Measurements from ENCODE around the gene FAS. TPM values are rescaled to one million over a fixed set of nuclear protein-coding genes. Genes with fewer than 3 reads are reported as not detected.

FAS gene
- total RNA-seq = 10 to 100 TPM; 41.1 to 43.1 TPM

GRCh38 chr10:88990384-88991160 is at the start of gene FAS:
FAS (plus strand) TSS chr10:88990798; CDS start chr10:88990877, 79 bp downstream.
- DNase-seq = peak; percentile 86
- Histone ChIP-seq H3K27ac (peak within 1 kb of the TSS; percentile 97), H3K4me3 (peak within 1 kb of the TSS; percentile 72), H3K36me3 (no peaks in the 10 kb centered on the region), H3K27me3 (no peaks in the 10 kb centered on the region), H3K9me3 (no peaks in the 10 kb centered on the region), H3K9ac (ENCODE audit: low read depth in 2 of 2, low read length in 2 of 2) (peak within 1 kb of the TSS; percentile 96), H3K4me1 (peaks cover 17% of the 10 kb centered on the region)
- intact Hi-C loops (cut with DNase I) = no loop called here
- TF ChIP-seq CTCF (IDR thresholded peaks at IDR 0.05) = no peak

DNA sequence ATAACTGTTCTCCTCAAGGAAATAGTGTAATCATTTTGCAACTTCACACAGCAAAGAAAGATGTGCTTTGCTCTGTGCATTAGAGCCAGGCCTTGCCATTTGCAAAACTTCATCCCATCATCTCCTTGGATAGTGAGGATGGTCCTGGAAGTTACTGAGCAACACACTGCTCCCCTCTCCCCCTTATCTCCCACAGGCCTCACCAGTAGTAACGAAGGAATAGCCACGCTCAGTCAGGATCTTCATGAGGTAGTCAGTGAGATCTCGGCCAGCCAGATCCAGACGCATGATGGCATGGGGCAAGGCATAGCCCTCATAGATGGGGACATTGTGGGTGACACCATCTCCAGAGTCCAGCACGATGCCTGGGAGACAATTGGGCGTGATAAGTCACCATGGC is 49.6 kb upstream of the FAS start:
- H3K27me3 ChIP-seq = no peaks in the 10 kb centered on the region
- no peak overlapping the region for H3K4me3 ChIP-seq
- intact Hi-C loops (cut with DNase I) = no loop called here
- no peak for DNase-seq
- no peaks in the 10 kb centered on the region for H3K36me3 ChIP-seq
- no peaks in the 10 kb centered on the region for H3K9me3 ChIP-seq
- TF ChIP-seq CTCF (IDR thresholded peaks at IDR 0.05) = no peak
- H3K27ac ChIP-seq = no peak overlapping the region
- no peak overlapping the region for H3K9ac ChIP-seq (ENCODE audit: low read depth in 2 of 2, low read length in 2 of 2)
- no peaks in the 10 kb centered on the region for H3K4me1 ChIP-seq

DNA sequence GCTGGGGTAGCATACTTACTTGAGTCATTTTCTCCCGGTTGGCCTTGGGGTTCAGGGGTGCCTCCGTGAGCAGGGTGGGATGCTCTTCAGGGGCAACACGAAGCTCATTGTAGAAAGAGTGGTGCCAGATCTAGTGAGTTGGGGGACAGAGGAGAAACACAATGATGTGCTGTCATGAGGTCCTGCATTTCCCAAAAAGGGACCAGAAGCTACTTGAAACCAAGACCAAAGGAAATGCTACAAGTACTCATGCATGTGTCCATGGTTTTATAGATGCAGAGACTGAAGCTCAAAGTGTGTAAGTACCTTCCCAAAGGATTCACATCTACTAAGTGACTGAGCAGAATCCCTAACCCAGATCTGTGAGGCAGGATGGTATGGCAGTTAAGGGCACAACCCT is 46.8 kb upstream of the FAS start:
- intact Hi-C loops (cut with DNase I) = no loop called here
- Histone ChIP-seq H3K4me1 (no peaks in the 10 kb centered on the region), H3K27me3 (no peaks in the 10 kb centered on the region), H3K36me3 (no peaks in the 10 kb centered on the region), H3K27ac (no peak overlapping the region), H3K4me3 (no peak overlapping the region), H3K9ac (ENCODE audit: low read depth in 2 of 2, low read length in 2 of 2) (no peak overlapping the region), H3K9me3 (no peaks in the 10 kb centered on the region)
- no peak for DNase-seq
- TF ChIP-seq CTCF (IDR thresholded peaks at IDR 0.05) = no peak

GRCh38 chr10:88944813-88945212 is 45.8 kb upstream of the FAS start:
- DNase-seq = no peak
- no peak for TF ChIP-seq CTCF (IDR thresholded peaks at IDR 0.05)
- intact Hi-C loops (cut with DNase I) = no loop called here
- Histone ChIP-seq H3K27me3 (no peaks in the 10 kb centered on the region), H3K4me1 (no peaks in the 10 kb centered on the region), H3K9ac (ENCODE audit: low read depth in 2 of 2, low read length in 2 of 2) (no peak overlapping the region), H3K4me3 (no peak overlapping the region), H3K36me3 (no peaks in the 10 kb centered on the region), H3K27ac (no peak overlapping the region), H3K9me3 (no peaks in the 10 kb centered on the region)

GRCh38 chr10:88946200-88946599 is 44.4 kb upstream of the FAS start:
- Histone ChIP-seq H3K4me3 (no peak overlapping the region), H3K9me3 (no peaks in the 10 kb centered on the region), H3K9ac (ENCODE audit: low read depth in 2 of 2, low read length in 2 of 2) (no peak overlapping the region), H3K27me3 (no peaks in the 10 kb centered on the region), H3K27ac (no peak overlapping the region), H3K4me1 (no peaks in the 10 kb centered on the region), H3K36me3 (no peaks in the 10 kb centered on the region)
- intact Hi-C loops (cut with DNase I) = no loop called here
- no peak for DNase-seq
- TF ChIP-seq CTCF (IDR thresholded peaks at IDR 0.05) = no peak

All from colonic mucosa (tissue), 4 donors.